CD14-positive monocyte (primary cell): ENCODE measurements around the gene RGMA. TPM values are rescaled to one million over a fixed set of nuclear protein-coding genes. Genes with fewer than 3 reads are reported as not detected.

Source experiments
- DNase-seq, 3 donors: peaks; one replicate each; pipeline ENCODE4 v3.0.0-alpha.2; 2011 to 2022
- H2AFZ ChIP-seq: 2 replicates; pipeline ENCODE4 v1.6.0; 2012; ENCODE audit warnings: mild to moderate bottlenecking, low read depth, low read length, inconsistent platforms; ENCODE audit not compliant: insufficient read depth, poor library complexity, severe bottlenecking
- H3K27ac ChIP-seq, 2 donors: 1 replicate in 1 of 2; 2 replicates in 1 of 2; pipeline ENCODE4 v1.5.1; 2012 to 2013; ENCODE audit warnings: low read length in 2 of 2, control low read depth in 1 of 2, inconsistent platforms in 1 of 2, low read depth in 1 of 2, mild to moderate bottlenecking in 1 of 2
- H3K27me3 ChIP-seq, 2 donors: one replicate each; pipeline versions ENCODE4 v1.6.0 to v1.6.1; 2011 to 2013; ENCODE audit warnings: low read length in 2 of 2; ENCODE audit not compliant: control insufficient read depth in 2 of 2, insufficient read depth in 2 of 2
- H3K36me3 ChIP-seq, 2 donors: replicated peaks in 1 of 2; 1 replicate in 1 of 2; 2 replicates in 1 of 2; pipeline versions ENCODE4 v1.5.1 to v1.6.1; 2012 to 2013; ENCODE audit warnings: low read length in 2 of 2, control low read depth in 1 of 2, inconsistent platforms in 1 of 2, mild to moderate bottlenecking in 1 of 2; ENCODE audit not compliant: insufficient read depth in 2 of 2, control insufficient read depth in 1 of 2
- H3K4me1 ChIP-seq, 2 donors: 1 replicate in 1 of 2; 2 replicates in 1 of 2; pipeline versions ENCODE4 v1.5.1 to v1.6.1; 2012 to 2013; ENCODE audit warnings: low read length in 2 of 2, control low read depth in 1 of 2, inconsistent platforms in 1 of 2, mild to moderate bottlenecking in 1 of 2, moderate library complexity in 1 of 2; ENCODE audit not compliant: insufficient read depth in 2 of 2, control insufficient read depth in 1 of 2
- H3K4me2 ChIP-seq: replicated peaks from 2 replicates; pipeline ENCODE3; 2012; ENCODE audit warnings: low read length, moderate library complexity, mild to moderate bottlenecking; ENCODE audit not compliant: poor library complexity, severe bottlenecking; ENCODE audit errors: extremely low read depth
- H3K4me3 ChIP-seq, 3 experiments: fragments of 200-600 bp in 1 of 3; sonication (generic) in 1 of 3; replicated peaks in 1 of 3; 1 replicate in 2 of 3; 2 replicates in 1 of 3; pipeline ENCODE4 v1.5.1; 2011 to 2013; ENCODE audit warnings: low read length in 3 of 3, mild to moderate bottlenecking in 3 of 3, control low read depth in 2 of 3, low read depth in 2 of 3, inconsistent platforms in 1 of 3, moderate library complexity in 1 of 3
- H3K79me2 ChIP-seq: 2 replicates; pipeline ENCODE4 v1.6.0; 2012; ENCODE audit warnings: mild to moderate bottlenecking, control low read depth, inconsistent platforms, low read length, moderate library complexity; ENCODE audit not compliant: insufficient read depth
- H3K9ac ChIP-seq: 2 replicates; pipeline ENCODE4 v1.6.0; 2017; ENCODE audit warnings: low read length, mild to moderate bottlenecking; ENCODE audit not compliant: insufficient read depth, poor library complexity, severe bottlenecking
- H3K9me3 ChIP-seq, 2 donors: replicated peaks in 1 of 2; 1 replicate in 1 of 2; 2 replicates in 1 of 2; pipeline versions ENCODE4 v1.5.1 to v1.6.1; 2012 to 2013; ENCODE audit warnings: low read length in 2 of 2, control low read depth in 1 of 2; ENCODE audit not compliant: control insufficient read depth in 1 of 2, insufficient read depth in 1 of 2
- H4K20me1 ChIP-seq: 2 replicates; pipeline ENCODE4 v1.6.0; 2012; ENCODE audit warnings: mild to moderate bottlenecking, low read length, control low read depth, moderate library complexity; ENCODE audit not compliant: insufficient read depth
- H3K27ac Mint-ChIP-seq, 7 donors: one replicate each; pipeline ENCODE4 v1.8.0; 2020; ENCODE audit warnings: mild to moderate bottlenecking in 7 of 7, mixed read lengths in 7 of 7, moderate library complexity in 6 of 7, inconsistent platforms in 2 of 7
- H3K27me3 Mint-ChIP-seq, 3 donors: one replicate each; pipeline ENCODE4 v1.8.0; 2021 to 2022; ENCODE audit warnings: low read depth in 3 of 3, mild to moderate bottlenecking in 3 of 3, mixed read lengths in 3 of 3, moderate library complexity in 3 of 3, inconsistent platforms in 1 of 3
- H3K36me3 Mint-ChIP-seq, 2 donors: one replicate each; pipeline ENCODE4 v1.8.0; 2020; ENCODE audit warnings: mixed read lengths in 2 of 2, inconsistent platforms in 1 of 2, mild to moderate bottlenecking in 1 of 2
- H3K4me1 Mint-ChIP-seq: one replicate; pipeline ENCODE4 v1.8.0; 2020; ENCODE audit warnings: mild to moderate bottlenecking, mixed read lengths
- H3K4me3 Mint-ChIP-seq, 2 donors: one replicate each; pipeline ENCODE4 v1.8.0; 2020; ENCODE audit warnings: mild to moderate bottlenecking in 2 of 2, mixed read lengths in 2 of 2, moderate library complexity in 1 of 2
- H3K9me3 Mint-ChIP-seq, 7 donors: one replicate each; pipeline ENCODE4 v1.8.0; 2020 to 2022; ENCODE audit warnings: mixed read lengths in 7 of 7, mild to moderate bottlenecking in 6 of 7, moderate library complexity in 6 of 7, inconsistent platforms in 2 of 7
- WGBS: methylation state at CpG from one replicate; pipeline ENCODE4 v1.1.5; 2013; ENCODE audit warnings: missing lambda C conversion rate; ENCODE audit not compliant: insufficient coverage; 5-methylcytosine and 5-hydroxymethylcytosine counted together
- intact Hi-C, 2 donors: fragments of 100-400 bp; cut with micrococcal nuclease; formaldehyde crosslinking; loops; one replicate each; pipeline versions ENCODE4 v1.15.0 to v1.15.1; 2023
- polyA plus RNA-seq, 3 donors: library from polyadenylated mRNA; depleted of rRNA in 1 of 3; unstranded in 2 of 3; stranded (reverse) in 1 of 3; fragments of 300-500 nt in 2 of 3; fragments of >200 nt in 1 of 3; fragmentation: Illumina TruSeq in 2 of 3; gene quantifications; 1 replicate in 2 of 3; 2 replicates in 1 of 3; pipeline ENCODE4 v1.2.3, GENCODE V29; 2012 to 2021
- TF ChIP-seq, protein P1 (sequence below): fragments of 200-600 bp; IDR thresholded peaks from one replicate; pipeline ENCODE4 v1.8.0; 2022; ENCODE audit warnings: antibody characterized with exemption, mild to moderate bottlenecking

RGMA gene
- polyA plus RNA-seq, 3 donors = 0.07 to 0.35 (median 0.08) TPM

DNA sequence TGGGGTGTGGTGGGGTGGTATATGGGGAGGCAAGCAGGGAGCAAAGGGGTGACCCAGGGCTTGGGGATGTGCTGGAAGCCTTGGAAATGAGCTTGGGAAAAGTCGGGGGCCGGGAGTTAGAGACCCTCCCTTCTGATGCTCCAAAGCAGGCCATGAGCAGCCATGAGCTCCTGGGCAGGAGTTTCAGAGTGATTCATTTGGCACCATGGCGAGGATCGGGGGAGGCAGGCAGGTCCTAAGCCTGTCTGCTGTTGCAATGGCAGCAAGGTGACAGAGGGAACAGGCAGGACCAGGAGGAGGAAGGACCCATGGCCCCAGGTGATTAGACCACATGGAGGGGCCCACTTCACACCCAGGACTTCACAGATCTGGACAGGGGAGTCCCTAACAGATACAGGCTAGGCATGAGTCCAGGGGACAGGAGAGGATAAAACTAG, 21.3 kb downstream of the RGMA start:
- no peaks in the 10 kb centered on the region for H3K79me2 ChIP-seq
- H3K27ac Mint-ChIP-seq = peak overlapping the region in 1 of 7 donors; percentile 8
- H3K4me2 ChIP-seq = no peak overlapping the region
- TF ChIP-seq, protein P1, sequence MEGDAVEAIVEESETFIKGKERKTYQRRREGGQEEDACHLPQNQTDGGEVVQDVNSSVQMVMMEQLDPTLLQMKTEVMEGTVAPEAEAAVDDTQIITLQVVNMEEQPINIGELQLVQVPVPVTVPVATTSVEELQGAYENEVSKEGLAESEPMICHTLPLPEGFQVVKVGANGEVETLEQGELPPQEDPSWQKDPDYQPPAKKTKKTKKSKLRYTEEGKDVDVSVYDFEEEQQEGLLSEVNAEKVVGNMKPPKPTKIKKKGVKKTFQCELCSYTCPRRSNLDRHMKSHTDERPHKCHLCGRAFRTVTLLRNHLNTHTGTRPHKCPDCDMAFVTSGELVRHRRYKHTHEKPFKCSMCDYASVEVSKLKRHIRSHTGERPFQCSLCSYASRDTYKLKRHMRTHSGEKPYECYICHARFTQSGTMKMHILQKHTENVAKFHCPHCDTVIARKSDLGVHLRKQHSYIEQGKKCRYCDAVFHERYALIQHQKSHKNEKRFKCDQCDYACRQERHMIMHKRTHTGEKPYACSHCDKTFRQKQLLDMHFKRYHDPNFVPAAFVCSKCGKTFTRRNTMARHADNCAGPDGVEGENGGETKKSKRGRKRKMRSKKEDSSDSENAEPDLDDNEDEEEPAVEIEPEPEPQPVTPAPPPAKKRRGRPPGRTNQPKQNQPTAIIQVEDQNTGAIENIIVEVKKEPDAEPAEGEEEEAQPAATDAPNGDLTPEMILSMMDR = no peak
- H2AFZ ChIP-seq = no peak overlapping the region
- 98% methylated on average over 4 of the region's 4 CpGs for WGBS
- H3K27me3 Mint-ChIP-seq = peaks cover 27 to 33% (median 31%) of the 10 kb centered on the region in 3 donors
- peaks cover 0 to 4% (median 0%) of the 10 kb centered on the region in 7 donors for H3K9me3 Mint-ChIP-seq
- no peaks in the 10 kb centered on the region for H4K20me1 ChIP-seq
- H3K9ac ChIP-seq = no peak overlapping the region
- H3K27ac ChIP-seq = no peak overlapping the region
- intact Hi-C loops = no loop called here
- peaks cover 12% of the 10 kb centered on the region for H3K4me1 Mint-ChIP-seq
- H3K27me3 ChIP-seq = peaks cover 8 to 24% of the 10 kb centered on the region in 2 donors
- peaks cover 0 to 4% of the 10 kb centered on the region in 2 donors for H3K9me3 ChIP-seq
- no peak overlapping the region for H3K4me3 Mint-ChIP-seq
- no peak overlapping the region for H3K4me3 ChIP-seq
- peaks cover 7% of the 10 kb centered on the region in 2 donors for H3K4me1 ChIP-seq
- DNase-seq = no peak
- H3K36me3 Mint-ChIP-seq = no peaks in the 10 kb centered on the region
- no peaks in the 10 kb centered on the region for H3K36me3 ChIP-seq

- no peak overlapping the region for H2AFZ ChIP-seq
- H3K9ac ChIP-seq = no peak overlapping the region
- intact Hi-C loops = no loop called here
- H3K9me3 ChIP-seq = no peaks in the 10 kb centered on the region
- Mint-ChIP-seq H3K4me1 (peaks cover 6% of the 10 kb centered on the region), H3K36me3 (no peaks in the 10 kb centered on the region), H3K4me3 (no peak overlapping the region), H3K27ac (no peak overlapping the region), H3K9me3 (peaks cover 0 to 3% (median 0%) of the 10 kb centered on the region in 7 donors), H3K27me3 (peaks cover 21 to 31% (median 26%) of the 10 kb centered on the region in 3 donors)
- no peak overlapping the region for H3K4me3 ChIP-seq
- H3K27ac ChIP-seq = no peak overlapping the region
- no peaks in the 10 kb centered on the region for H3K79me2 ChIP-seq
- H3K4me2 ChIP-seq = no peak overlapping the region
- H3K4me1 ChIP-seq = peaks cover under 1 to 1% of the 10 kb centered on the region in 2 donors
- no peak for DNase-seq
- WGBS = 79% methylated on average over 6 of the region's 7 CpGs
- no peaks in the 10 kb centered on the region for H4K20me1 ChIP-seq
- H3K36me3 ChIP-seq = no peaks in the 10 kb centered on the region
- TF ChIP-seq, protein P1 = no peak
- H3K27me3 ChIP-seq = peaks cover 2 to 18% of the 10 kb centered on the region in 2 donors
Observed at GRCh38 chr15:93066834-93067648, 22.0 kb downstream of the RGMA start.
